Adrenal gland (tissue), 12 donors: Measurements from ENCODE around the gene GPD1. TPM values are rescaled to one million over a fixed set of nuclear protein-coding genes. Genes with fewer than 3 reads are reported as not detected.

Experiments used
- DNase-seq, 7 donors: peaks; one replicate each; pipeline ENCODE4 v3.0.0-alpha.2; 2019 to 2020
- H3K27ac ChIP-seq, 5 donors: fragments of 200-600 bp; sonication (generic) in 4 of 5; 1 replicate in 3 of 5; 2 replicates in 2 of 5; pipeline versions ENCODE4 v1.5.1 to v1.8.0; 2016 to 2020; ENCODE audit warnings: mild to moderate bottlenecking in 1 of 5
- H3K27me3 ChIP-seq: fragments of 200-600 bp; 2 replicates; pipeline ENCODE4 v1.8.0; 2021
- H3K36me3 ChIP-seq, 2 donors: fragments of 200-600 bp; replicated peaks in 1 of 2; 1 replicate in 1 of 2; 2 replicates in 1 of 2; pipeline versions ENCODE4 v1.5.1 to v1.8.0; 2018 to 2022
- H3K4me1 ChIP-seq, 2 donors: fragments of 200-600 bp; replicated peaks in 1 of 2; 1 replicate in 1 of 2; 2 replicates in 1 of 2; pipeline versions ENCODE4 v1.5.1 to v1.8.0; 2018 to 2021
- H3K4me3 ChIP-seq, 4 donors: fragments of 200-600 bp; sonication (generic) in 3 of 4; one replicate each; pipeline ENCODE4 v1.5.1; 2016 to 2018
- H3K9me3 ChIP-seq, 3 donors: fragments of 200-600 bp; sonication (generic) in 1 of 3; replicated peaks in 1 of 3; 1 replicate in 2 of 3; 2 replicates in 1 of 3; pipeline versions ENCODE4 v1.5.1 to v1.8.0; 2016 to 2021
- POLR2A ChIP-seq, 2 donors: fragments of 450-650 bp; IDR thresholded peaks; one replicate each; pipeline ENCODE4 v1.6.1; 2017; ENCODE audit warnings: antibody characterized with exemption in 2 of 2, mild to moderate bottlenecking in 2 of 2, moderate library complexity in 1 of 2
- WGBS, 4 donors: extraction: QIAGEN DNeasy Blood & Tissue Kit in 2 of 4; methylation state at CpG; one replicate each; pipeline versions ENCODE4 v1.1.5 to v1.1.7; 2013 to 2017; 5-methylcytosine and 5-hydroxymethylcytosine counted together
- intact Hi-C, 2 donors: fragments of 100-400 bp; cut with DNase I; formaldehyde crosslinking; loops; one replicate each; pipeline versions ENCODE4 v1.14.1 to v1.15.0; 2022 to 2023
- polyA plus RNA-seq, 3 donors: library from polyadenylated mRNA; stranded (reverse); fragments of 200-250 nt in 2 of 3; fragments of 350-450 nt in 1 of 3; fragmentation: Illumina TruSeq in 1 of 3; extraction: RNeasy Lipid Tissue Mini Kit (QIAGEN cat#74804) in 1 of 3; gene quantifications; one replicate each; pipeline ENCODE4 v1.2.3, GENCODE V29; 2013 to 2014
- total RNA-seq, 9 donors: library from RNA; depleted of rRNA in 4 of 9; stranded (reverse); fragments of >200 nt in 4 of 9; fragments of 120-200 nt in 1 of 9; fragmentation: NEBNext Ultra II Directional in 1 of 9; extraction: Animal tissue kit (Norgen Biotek cat#: 25700) in 1 of 9; gene quantifications; one replicate each; pipeline versions ENCODE4 v1.1.0 to v1.2.4, GENCODE V29; 2013 to 2023
- TF ChIP-seq, protein P1 (sequence below), 6 experiments: fragments of 450-650 bp in 4 of 6; fragments of 200-600 bp in 2 of 6; sonication (generic) in 1 of 6; IDR thresholded peaks; 1 replicate in 5 of 6; 2 replicates in 1 of 6; pipeline versions ENCODE4 v1.5.1 to v1.8.0; 2016 to 2021; ENCODE audit warnings: antibody characterized with exemption in 6 of 6, mild to moderate bottlenecking in 2 of 6, moderate library complexity in 1 of 6
- donor health status: healthy with polysubstance abuse.
- donor health status: Bipolar disorder and iron deficiency.
- donor health status: DM: yes; HTN: yes; CAD: no.
- donor health status: DM: no; HTN: no; CAD: no.
- donor health status: DM: no; HTN: no; CAD: no.
- donor health status: DM: yes; HTN: yes; CAD: no.

The GPD1 gene
- total and polyA plus RNA-seq, 12 donors, result 0.43 to 36.9 (median 2.6) TPM

DNA sequence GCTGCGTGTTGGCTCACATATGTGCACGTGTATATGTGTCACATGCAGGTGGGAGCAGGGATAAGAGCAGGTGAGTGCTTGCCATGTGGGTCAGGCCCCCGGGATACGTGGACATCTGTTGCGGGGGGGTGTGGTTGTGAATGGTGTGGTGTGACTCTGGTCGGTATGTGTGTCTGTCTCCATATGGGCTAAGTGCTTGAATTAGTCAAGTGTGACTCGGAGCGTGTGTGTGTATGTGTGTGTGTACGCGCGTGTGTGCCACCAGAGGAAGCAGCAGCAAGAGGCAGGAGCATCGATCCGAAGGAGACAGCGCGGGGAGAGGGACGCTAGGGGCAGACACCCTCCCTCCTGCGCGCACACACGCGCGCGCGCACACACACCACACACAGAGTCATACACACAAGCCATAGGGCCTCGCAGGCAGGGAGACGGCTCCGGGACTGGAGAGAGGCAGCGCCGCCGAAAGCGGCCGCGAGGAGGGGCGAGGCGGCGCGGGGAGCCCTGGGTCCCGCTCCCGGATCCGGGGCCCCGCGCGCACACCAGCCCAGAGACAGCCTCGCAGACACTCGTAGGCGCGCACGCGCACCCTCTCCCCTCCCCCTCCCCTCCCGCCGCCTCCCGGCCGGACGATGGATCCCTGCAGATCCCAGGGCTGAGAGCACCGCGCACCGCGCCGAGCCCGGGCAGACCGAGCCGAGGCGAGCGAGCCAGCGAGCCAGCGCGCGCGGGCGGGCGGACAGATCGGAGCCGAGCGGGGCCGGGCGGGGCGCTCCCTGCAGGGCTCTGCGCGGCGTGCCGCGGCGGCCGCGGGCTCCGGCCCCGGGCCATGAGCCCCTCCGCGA lies 46.6 kb upstream of the GPD1 start, which contains the start of gene ASIC1:
ASIC1 (plus strand) TSS at position 597 of the 842 bp plus-strand sequence. CDS start 1,171 bp downstream, outside the sequence.
- peak; percentile 66 to 85 (median 73) for DNase-seq
- WGBS, 4 donors, result 1 to 3% (median 2%) methylated on average over 12 to 87 of the region's 88 CpGs
- peaks cover 6% of the 10 kb centered on the region for H3K27me3 ChIP-seq
- TF ChIP-seq, protein P1, sequence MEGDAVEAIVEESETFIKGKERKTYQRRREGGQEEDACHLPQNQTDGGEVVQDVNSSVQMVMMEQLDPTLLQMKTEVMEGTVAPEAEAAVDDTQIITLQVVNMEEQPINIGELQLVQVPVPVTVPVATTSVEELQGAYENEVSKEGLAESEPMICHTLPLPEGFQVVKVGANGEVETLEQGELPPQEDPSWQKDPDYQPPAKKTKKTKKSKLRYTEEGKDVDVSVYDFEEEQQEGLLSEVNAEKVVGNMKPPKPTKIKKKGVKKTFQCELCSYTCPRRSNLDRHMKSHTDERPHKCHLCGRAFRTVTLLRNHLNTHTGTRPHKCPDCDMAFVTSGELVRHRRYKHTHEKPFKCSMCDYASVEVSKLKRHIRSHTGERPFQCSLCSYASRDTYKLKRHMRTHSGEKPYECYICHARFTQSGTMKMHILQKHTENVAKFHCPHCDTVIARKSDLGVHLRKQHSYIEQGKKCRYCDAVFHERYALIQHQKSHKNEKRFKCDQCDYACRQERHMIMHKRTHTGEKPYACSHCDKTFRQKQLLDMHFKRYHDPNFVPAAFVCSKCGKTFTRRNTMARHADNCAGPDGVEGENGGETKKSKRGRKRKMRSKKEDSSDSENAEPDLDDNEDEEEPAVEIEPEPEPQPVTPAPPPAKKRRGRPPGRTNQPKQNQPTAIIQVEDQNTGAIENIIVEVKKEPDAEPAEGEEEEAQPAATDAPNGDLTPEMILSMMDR (IDR thresholded peaks at IDR 0.05), result peak in 4 of 6 experiments; percentile 11 to 25 (median 20)
- no peak for TF ChIP-seq POLR2A (IDR thresholded peaks at IDR 0.05)
- H3K4me3 ChIP-seq, result peak within 1 kb of the TSS in 2 of 4 donors; percentile 40 to 80
- H3K4me1 ChIP-seq, result peaks cover 11 to 14% of the 10 kb centered on the region in 2 donors
- no peaks in the 10 kb centered on the region for H3K36me3 ChIP-seq
- no peaks in the 10 kb centered on the region for H3K9me3 ChIP-seq
- H3K27ac ChIP-seq, result peak within 1 kb of the TSS in 2 of 5 donors; percentile 26 to 44
- intact Hi-C loops, result loop anchor here (5.0 to 10.0 kb wide), 3 partner anchors 90 to 192 kb away; no protein-coding TSS in a partner anchor

DNA sequence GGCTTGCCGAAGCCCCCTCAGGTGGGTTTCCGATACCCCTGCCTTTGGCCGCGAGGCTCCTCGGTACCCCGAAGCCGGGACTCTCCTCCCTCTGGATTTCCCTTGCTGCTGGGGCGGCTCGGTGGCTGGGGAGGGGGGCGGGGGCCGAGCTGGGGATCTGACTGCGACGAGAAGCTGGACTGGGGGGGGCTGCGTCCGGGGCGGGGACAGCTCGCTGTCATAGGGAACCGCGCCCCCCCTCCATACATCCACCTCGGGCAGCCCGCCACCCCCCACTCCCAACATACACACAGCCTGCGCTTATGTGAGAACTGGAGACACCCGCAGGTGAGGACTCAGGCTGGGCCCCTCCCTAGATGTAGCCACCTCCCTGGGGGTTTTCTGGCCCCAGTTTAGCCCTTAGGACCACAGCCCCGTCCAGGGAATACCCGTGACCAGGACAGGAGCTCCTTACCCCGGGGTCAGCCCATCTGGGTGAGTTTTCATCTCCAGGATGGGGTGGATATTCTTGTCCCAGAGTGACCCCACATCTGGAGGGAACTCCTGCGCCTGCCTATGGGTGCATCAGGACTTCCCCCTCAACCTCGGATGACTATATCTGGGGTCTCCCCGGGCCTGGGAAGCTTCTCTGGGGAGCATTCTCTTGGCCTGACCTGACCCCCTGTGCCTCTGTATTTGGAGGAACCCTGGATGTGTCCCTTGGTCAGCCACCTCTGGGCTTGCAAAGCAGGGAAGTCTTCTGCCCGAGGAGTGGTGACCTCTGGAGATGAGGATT lies 45.7 kb upstream of the GPD1 start:
- WGBS, 4 donors, result 20 to 65% (median 50%) methylated on average over 4 to 30 of the region's 30 CpGs
- intact Hi-C loops, result loop anchor here (5.0 to 10.0 kb wide), 3 partner anchors 91 to 193 kb away; no protein-coding TSS in a partner anchor
- TF ChIP-seq POLR2A (IDR thresholded peaks at IDR 0.05), result no peak
- TF ChIP-seq, protein P1 (IDR thresholded peaks at IDR 0.05), result no peak
- no peaks in the 10 kb centered on the region for H3K9me3 ChIP-seq
- H3K27me3 ChIP-seq, result peaks cover 6% of the 10 kb centered on the region
- DNase-seq, result no peak
- H3K4me1 ChIP-seq, result peaks cover 11 to 14% of the 10 kb centered on the region in 2 donors
- peak overlapping the region in 1 of 4 donors; percentile 80 for H3K4me3 ChIP-seq
- no peak overlapping the region for H3K27ac ChIP-seq
- H3K36me3 ChIP-seq, result no peaks in the 10 kb centered on the region

DNA sequence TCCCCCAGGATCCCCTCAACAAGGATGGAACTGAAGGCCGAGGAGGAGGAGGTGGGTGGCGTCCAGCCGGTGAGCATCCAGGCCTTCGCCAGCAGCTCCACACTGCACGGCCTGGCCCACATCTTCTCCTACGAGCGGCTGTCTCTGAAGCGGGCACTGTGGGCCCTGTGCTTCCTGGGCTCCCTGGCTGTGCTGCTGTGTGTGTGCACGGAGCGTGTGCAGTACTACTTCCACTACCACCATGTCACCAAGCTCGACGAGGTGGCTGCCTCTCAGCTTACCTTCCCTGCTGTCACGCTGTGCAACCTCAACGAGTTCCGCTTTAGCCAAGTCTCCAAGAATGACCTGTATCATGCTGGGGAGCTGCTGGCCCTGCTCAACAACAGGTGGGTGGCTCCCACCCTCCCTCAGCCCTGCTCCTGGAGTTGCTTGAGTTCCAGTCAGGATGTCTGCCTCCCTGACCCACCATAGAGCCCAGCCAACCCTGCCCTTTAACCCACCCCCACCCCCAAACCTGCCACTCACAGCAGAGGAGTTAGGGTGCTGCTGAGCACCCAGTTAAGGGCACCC lies 45.0 kb upstream of the GPD1 start:
- TF ChIP-seq, protein P1 (IDR thresholded peaks at IDR 0.05), result no peak
- no peak for TF ChIP-seq POLR2A (IDR thresholded peaks at IDR 0.05)
- peaks cover 11 to 14% of the 10 kb centered on the region in 2 donors for H3K4me1 ChIP-seq
- peaks cover 6% of the 10 kb centered on the region for H3K27me3 ChIP-seq
- 93 to 100% (median 94%) methylated on average over 1 to 15 of the region's 15 CpGs for WGBS, 4 donors
- no peaks in the 10 kb centered on the region for H3K9me3 ChIP-seq
- intact Hi-C loops, result loop anchor here (5.0 to 10.0 kb wide), 3 partner anchors 92 to 194 kb away; no protein-coding TSS in a partner anchor
- H3K27ac ChIP-seq, result no peak overlapping the region
- no peak for DNase-seq
- H3K4me3 ChIP-seq, result no peak overlapping the region
- no peaks in the 10 kb centered on the region for H3K36me3 ChIP-seq
